ENCODE measurements around the gene TPST2.
"Not testable (repeated sequence)": the region's sequence is repeated elsewhere in the genome, so short reads cannot be mapped to it uniquely, and the experiment has no call there.

TPST2 gene

DNA sequence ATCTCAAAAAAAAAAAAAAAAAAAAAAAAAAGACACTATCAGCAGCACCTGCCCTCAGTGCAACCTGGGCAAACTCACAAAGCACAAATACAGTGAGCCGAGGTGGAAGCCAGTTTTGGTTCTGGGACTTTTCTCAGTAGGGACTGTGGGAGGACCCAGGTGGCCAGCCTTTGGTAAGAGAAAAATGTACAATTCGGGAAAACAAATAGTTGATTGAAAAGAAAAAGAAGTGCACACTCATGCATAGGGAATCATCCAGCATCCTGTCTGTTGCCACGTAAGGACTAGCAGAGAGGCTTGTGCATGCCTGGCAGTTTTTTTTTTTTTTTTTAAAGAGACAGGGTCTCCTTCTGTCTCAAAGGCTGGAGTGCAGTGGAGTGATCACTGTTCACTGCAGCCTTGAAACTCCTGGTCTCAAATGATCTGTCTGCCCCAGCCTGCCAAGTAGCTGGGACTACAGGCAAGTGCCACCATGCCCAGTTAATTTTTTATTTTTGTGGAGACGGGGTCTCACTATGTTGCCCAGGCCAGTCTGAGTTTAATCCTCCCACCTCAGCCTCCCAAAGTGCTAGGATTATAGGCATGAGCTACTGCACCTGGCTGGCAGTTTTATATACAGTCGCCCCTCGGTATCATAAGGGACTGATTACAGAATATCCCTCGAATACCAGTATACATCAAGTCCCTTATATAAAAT lies 36.7 kb downstream of the TPST2 start:
- no peak for DNase-seq

DNA sequence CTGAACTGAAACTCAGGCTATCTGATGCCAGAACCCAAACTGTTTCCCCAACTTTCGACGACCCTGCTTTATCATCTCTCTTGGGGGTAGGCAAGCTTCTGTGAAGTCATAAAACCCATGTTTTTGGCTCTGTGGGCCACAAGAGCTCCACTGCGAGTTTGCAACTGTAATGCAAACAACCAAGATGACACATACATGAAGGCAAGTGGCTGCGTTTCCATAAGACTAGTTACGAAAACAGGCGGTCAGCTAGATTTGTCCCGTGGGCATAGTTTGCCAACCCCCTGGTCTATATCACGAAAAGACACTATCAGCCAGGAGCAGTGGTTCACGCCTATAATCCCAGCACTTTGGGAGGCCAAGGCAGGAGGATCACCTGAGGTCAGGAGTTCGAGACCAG lies 37.5 kb downstream of the TPST2 start:
- DNase-seq: no peak

DNA sequence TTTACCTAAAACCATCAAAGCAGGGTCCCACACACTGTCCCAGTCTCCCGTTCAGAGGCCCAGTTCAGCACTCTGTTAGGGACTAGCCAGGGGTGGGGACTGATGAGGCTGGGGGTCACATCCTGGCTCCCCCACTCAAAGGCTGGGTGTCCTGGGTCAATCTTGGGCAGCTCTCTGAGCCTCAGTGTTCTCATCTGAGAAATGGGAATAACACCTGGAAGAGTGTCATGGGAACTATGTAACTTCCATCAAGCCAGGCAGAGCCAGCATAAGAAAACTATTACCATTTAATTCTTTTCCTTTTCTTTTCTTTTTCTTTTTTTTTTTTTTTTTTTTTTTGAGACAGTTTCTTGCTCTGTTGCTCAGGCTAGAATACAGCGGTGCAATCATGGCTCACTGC lies 38.4 kb downstream of the TPST2 start:
- DNase-seq: no peak

DNA sequence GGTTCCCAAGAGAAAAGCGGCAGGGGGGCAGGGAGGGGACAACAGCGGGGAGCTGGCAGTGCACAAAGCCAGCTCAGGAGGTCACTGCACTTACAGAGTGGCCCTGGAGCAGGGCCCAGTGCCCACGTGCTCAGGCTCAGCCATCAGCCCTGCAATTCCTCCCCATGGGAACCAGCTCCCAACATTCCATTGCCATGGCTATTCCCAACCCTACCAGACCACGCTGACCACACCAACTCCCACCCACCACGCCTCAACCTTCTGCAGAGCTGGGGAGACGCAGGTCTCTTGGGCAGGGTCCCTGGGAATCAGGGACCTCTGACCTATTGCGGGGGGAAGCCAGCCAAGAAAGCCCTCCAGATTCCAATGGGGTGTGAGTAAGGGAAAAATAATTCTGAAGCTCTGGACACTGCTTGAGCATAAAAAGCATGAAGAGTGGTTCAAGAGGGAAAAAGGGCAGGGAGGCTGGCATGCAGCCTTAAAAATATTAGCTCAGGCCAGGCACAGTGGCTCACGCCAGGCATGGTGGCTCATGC lies 39.4 kb downstream of the TPST2 start:
- no peak for DNase-seq

DNA sequence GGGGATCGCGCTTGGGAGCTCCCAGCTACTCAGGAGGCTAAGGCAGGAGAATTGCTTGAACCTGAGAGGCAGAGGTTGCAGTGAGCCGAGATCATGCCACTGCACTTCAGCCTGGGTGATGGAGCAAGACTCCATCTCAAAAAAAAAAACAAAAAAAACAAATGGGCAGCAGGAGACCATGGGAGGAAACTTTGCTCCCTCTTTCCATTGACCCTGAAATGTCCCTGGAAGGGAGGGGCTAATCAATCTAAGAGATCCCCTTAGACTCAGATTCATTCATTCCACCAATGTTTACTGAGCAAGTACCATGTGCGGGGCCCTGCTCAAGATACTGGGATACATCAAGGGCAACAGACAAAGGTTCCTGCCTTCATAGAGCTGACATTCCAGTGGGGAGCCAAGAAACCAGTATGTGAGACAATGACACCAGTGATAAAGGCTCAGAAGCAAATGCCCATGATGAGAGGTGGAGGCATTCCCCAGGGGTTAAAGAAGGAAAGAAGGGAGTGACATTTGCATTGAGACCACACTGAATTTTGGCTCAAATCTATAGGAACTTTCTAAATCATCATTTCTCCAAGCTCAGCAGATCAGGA lies 39.9 kb downstream of the TPST2 start:
- DNase-seq: no peak

DNA sequence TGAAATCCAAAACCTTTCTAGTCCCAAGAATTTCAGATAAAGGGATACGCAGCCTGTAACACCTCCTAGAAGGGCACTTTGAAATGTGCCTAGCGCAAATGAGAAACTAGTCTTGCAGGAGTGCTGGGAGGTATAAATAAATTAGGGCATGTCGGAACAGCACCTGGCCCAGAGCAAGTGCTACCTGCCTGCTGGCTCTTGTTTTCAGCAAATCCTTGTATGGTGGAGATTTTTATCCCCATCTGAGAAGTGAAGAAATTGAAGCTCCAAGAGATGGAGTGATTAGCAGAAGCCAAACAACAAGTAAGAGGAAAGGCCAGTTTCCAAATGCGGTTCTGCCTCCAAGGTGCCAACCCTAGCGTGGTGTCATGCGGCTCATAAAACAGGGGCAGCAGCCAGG lies 40.9 kb downstream of the TPST2 start:
- DNase-seq: no peak

DNA sequence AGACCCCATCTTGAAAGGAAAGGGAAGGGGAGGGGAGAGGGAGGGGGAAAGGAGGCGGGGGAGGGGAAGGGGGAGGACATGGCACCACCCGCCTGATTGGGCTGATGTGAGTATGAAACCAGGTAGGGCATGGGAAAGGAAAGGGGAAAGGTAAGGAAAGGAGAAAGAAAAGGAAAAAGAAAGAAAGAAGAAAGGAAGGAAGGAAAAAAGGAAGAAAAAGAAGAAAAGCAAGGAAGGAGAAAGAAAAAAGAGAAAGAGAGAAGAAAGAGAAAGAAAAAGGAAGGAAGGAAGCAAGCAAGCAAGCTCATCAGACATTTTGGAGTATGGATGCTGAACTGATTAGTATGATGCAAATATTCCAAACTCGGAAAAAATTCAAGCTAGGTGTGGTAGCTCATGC lies 41.6 kb downstream of the TPST2 start:
- DNase-seq: no peak

DNA sequence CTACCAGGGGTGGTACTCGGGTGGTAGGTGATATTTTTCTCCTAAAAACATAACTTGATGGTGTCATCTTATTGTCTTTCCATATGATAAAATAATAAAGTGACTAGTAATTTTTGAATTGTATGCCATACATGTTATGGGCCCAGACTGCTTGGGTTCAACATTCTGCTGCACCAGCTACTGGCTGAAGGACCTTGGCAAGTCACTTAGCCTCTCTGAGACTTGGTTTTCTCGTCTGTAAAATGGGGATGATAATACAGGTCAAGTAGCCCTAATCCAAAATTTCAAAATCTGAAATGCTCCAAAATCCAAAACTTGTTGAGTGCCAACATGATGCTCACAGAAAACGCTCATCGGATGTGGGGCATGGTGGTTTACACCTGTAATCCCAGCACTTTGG lies 42.1 kb downstream of the TPST2 start:
- DNase-seq: no peak

DNA sequence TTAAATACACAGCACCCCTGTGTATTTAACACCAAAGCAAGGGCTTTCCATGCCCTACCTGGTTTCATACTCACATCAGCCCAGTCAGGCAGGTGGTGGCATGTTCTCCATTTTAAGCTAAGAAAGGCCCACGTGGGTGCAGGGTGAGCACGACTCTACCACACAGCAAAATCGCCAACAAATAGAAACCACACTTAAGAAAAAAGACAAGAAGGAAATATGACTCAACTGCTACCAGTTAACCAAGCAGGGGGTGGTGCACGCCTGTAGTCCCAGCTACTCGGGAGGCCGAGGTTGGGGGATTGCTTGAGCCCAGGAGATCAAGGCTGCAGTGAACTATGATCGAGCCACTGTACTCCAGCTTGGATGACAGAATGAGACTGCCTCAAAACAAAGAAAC lies 42.5 kb downstream of the TPST2 start:
- no peak for DNase-seq

DNA sequence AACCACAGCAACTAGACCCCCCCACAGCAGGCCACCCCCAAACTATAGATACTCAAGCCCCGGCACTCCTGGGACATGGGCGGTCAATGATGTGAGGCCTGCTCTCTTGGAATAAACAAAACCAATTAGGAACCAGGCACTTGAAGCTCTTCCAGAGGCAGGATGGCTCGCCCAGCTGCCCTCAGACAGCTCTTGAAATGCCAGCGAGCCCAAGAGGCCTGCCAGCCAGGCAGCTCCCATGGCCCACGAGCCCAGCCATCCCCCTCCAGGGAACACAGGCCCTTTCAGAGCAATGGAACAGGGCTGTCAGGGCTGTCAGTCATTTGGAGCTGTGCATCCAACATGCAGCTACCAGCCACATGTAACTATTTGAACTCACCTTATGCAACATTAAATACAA lies 43.6 kb downstream of the TPST2 start:
- DNase-seq: no peak

DNA sequence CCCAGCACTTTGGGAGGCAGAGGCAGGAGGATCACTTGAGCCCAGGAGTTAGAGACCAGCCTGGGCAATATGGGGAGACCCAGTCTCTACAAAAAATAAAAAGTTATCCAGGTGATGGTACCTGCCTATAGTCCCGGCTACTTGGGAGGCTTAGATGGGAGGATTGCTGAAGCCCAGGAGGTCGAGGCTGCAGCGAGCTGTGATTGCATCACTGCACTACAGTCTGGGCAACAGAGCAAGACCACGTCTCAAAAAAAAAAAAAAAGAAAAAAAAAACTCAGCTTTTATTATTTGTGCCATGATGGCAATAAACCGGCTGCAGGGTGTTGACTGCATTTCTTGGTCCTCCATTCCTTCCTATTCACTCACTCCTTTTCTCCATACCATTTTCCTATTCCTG lies 44.1 kb downstream of the TPST2 start:
- DNase-seq: no peak

DNA sequence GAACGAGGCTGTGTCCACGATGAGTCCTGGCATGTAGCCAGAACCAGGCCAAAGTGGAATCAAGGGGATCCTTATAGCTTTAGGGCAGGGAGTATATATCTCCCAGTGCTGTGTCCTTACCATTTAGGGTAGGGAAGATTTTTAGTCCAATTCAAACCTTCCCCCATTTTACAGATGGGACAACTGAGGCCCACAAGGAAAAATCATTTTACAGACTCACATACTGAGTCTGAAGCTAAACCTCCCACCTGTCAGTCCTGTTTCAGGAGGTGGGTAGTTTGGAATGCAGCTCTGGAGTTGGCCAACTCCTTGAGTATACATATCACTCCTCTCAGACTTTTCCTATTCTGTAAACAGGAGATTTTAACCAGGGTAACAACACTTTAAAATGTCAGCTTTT lies 44.5 kb downstream of the TPST2 start:
- no peak for DNase-seq

DNA sequence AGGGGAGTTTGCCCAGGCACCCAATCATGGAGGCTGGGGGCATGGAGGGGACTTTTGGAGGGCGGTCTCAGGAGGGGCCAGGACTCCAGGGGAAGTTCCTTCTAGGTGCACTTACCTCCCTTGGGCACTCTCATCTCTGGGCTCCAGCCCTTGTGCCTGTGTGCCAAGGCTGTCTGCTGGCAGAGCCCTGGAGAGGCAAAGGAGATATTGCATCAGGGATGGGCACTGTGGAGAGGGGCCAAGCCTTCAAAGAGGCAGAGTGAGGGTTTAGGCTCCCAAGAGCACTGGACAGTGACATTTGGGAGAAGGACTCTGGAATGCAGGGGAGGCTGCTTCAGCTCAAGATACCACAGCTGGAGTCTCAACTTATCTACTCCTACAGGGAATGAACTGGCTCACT lies 45.4 kb downstream of the TPST2 start:
- no peak for DNase-seq

DNA sequence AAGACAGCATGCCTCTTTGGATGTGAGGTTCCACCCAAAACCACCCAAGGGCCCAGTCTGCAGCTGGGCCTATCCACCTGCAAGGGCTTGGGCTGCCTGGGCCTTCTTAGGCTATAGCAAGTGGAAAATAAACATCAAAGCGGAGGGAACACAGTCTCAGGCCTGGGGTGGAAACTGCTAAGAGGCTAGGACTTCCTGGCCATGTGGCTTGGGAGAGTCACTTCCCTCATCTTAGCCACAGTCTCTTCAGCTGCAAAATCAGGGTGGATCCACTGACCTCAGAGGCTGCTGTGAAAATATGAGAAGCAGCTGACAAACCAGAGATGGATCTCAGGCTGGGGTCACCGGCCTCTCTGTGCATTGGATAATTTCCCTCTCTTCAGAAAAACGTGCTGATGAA lies 47.1 kb downstream of the TPST2 start:
- DNase-seq: no peak

DNA sequence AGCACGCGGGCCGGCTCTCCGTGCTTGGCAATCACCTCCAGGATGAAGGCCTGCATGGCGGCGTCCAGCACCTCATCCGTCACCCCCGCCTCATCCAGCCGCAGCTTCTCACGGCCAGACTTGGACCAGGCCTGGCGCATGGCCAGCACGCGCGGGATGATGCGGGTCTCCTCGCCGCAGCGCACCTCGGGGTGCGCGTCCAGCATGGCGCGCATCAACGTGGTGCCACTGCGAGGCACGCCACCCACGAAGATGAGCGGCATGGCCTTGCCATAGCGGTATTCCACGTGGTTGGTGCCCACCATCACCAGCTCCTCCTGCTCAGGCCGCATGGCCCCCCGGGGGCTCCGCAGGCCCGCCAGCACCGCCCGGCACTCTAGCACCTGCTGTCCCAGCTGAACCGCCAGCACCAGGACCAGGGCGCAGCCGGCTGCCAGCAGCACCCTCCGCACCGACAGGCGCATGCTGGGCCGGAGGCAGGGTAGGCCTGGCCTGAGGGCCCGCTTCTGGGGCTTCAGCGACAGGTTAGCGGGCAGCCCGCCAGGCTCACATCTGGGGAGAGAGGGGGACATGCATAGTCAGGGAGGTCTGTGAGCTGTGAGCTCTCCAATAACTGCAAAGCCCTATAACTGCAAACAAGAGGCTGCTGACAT lies 48.6 kb downstream of the TPST2 start:
- DNase-seq: no peak

DNA sequence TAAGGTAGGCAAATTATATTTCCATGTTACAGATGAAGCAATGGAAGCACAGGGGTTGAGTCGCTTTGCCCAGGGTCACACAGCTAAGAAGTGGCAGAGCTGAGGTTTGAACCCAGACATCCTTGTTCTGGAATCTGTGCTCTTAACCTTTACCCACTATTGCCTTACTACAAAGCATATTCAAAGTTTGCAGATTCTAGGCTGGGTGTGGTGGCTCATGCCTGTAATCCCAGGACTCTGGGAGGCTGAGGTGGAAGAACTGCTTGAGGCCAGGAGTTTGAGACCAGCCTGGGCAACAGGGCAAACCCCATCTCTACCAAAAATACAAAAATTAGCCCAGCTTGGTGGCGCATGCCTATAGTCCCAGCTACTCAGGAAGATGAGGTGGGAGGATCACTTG lies 49.8 kb downstream of the TPST2 start:
- DNase-seq: no peak

DNA sequence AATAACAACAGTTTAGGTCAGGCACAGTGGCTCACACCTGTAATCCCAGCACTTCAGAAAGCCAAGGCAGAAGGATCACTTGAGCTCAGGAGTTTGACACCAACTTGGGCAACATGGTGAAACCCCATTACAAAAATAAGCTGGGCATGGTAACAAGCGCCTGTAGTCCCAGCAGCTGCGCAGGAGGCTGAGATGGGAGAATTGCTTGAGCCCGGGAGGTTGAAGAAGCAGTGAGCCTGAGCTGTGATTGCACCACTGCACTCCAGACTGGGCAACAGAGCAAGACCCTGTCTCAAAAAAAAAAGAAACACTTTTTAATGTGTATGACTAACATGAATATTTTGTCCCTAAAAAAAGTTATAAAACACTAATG lies 53.2 kb downstream of the TPST2 start:
- no peak for DNase-seq

DNA sequence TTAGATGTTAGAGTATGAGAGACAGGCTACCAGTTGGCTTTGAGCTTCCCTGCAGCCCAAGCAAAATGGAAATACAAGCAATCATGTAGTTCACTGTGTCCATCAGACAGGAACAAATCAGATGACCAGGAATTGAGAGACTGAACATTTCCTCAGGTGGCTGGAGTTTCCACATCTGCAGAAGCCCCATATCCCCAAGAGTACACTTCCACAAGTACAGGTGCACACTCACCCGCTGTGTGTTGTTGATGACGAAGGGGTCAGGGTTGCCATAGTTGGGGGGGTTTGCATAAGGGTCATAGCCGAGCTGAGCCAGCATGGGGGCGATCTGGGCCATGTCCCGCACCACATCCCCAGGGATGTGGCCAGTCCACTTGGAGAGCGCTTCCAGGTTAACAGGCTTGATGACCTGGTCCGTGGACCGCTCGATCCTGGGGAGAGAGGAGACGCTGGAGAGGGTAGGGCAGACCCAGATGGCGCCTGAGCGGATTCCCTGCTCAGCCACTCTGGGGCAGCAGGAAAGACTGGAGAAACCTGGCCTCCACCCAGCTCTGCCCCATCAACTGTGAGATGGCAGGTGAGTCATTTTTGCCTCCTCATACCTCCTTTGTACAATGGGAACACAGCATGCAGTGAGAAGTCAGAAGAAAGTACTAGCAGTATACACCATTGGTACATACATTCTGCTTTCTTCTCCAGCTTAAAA lies 53.7 kb downstream of the TPST2 start:
- DNase-seq: no peak

DNA sequence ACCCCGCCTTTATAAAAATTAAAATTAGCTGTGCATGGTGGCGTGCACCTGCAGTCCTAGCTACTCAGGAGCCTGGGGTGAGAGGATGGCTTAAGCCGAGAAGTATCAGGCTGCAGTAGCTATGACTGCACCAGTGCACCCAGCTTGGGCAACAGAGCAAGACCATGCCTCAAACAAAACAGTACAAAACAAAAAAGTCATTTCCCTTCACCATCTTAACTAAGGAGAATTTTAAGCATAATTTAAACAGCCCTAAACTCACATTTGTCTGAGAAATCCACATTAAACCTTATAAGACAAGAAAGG lies 54.4 kb downstream of the TPST2 start:
- DNase-seq: no peak

DNA sequence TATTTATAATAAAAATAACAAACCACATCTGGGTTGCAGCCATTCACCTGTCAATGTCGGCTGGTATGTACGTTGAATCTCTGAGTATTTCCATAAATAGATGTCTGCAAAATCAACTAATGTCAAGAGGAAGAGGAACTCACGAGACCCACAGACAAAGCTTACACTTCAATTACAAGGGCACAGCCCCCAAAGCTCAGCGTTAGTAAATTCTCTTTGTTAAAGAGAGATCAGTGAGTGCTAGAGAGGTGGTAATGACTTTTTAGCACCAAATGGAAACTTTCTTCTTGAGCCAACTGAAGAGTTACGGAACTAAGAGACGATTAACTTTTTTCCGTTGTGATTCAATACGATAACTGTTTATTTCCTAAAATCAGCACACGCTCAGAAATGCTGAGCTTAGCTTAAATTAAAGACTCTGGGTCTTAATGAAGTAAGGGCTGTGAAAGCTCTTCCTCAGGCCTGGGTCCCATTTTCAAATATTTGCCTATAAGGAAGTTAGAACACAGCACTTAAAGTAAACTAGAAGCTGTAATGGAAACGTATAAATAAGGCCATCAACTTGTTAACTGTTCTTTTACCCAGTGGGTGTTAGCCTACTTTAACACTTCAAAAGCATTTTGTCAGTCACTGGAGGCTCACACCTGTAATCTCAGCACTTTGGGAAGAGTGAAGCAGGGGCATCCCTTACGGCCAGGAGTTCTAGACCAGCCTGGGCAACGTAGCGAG lies 54.9 kb downstream of the TPST2 start:
- no peak for DNase-seq

DNA sequence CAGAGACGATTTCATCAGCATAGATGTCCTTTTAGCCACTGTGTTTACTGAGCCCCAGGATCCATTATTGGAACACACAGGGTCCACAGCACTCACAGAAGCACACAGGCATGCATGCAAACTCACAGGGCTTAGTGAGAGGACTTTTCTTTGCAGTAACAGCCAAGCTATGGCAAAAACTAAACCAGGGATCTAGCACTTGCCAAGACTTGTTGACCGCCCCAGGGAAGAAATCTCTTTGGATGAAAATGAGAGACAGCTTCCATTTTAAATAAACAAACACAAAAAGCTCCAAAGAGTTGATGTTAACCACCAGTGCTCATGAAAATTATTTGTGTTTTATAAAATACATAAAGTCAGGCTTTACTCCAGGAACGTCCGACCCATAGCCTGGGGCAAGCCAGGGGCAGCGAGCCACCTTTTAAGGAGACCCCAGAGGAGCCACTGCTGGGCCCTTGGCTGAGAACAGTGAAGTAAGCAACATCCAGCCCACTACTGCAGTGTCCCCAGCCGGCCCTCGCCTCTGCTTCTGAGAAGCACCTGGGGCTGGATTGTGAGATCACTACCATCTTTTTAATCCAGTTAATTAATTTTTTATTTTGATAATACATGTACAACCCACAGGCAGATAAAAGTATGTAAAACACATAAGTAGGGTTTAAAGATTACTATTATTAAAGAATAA lies 55.6 kb downstream of the TPST2 start:
- DNase-seq: no peak

DNA sequence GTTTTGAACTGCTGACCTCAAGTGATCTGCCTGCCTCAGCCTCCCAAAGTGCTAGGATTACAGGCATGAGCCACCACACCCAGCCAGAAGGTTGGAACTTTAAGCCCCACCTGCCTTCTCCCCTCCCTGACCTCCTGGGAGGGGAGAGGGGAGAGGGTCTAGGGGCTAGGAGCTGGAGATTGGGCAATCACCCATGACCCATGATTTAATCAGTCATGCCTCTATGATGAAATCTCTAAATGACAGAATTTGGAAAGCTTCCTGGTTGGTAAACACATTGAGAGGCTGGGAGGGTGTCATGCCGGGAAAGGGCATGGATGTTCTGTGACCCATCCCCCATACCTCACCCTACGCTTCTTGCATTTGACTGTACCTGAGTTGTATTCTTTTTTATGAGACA lies 60.6 kb downstream of the TPST2 start:
- no peak for DNase-seq

DNA sequence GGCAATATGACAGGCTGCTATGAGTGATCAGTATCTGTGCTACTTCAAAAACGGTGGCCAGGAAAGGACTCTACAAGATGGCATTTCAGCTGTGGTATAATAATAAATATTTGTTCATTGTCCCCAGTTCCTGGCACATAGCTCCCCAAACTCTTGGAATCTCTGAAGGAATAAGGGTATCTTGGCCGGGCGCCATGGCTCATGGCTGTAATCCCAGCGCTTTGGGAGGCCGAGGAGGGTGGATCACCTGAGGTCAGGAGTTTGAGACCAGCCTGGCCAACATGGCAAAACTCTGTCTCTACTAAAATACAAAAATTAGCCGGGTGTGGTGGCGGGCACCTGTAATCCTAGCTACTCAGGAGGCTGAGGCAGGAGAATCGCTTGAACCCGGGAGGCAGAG lies 61.4 kb downstream of the TPST2 start:
- not testable (repeated sequence) for DNase-seq
